GM23338 (cell line): Measurements from ENCODE around the gene GABRB3. TPM values are rescaled to one million over a fixed set of nuclear protein-coding genes. Genes with fewer than 3 reads are reported as not detected.

Source experiments
- ATAC-seq: fragments of 200-7000 bp; cut with Tn5 transposase; 3 replicates; pipeline ENCODE4 v1.9.1; 2020
- DNase-seq: peaks from one replicate; pipeline ENCODE4 v3.0.0-alpha.2; 2015; ENCODE audit warnings: low spot score
- H2AFZ ChIP-seq: fragments of 200-600 bp; sonication (generic); 2 replicates; pipeline ENCODE4 v1.8.0; 2016; ENCODE audit warnings: antibody characterized with exemption, mild to moderate bottlenecking, moderate library complexity
- H3F3A ChIP-seq: fragments of 200-600 bp; sonication (generic); replicated peaks from 2 replicates; pipeline ENCODE4 v1.8.0; 2017; ENCODE audit warnings: antibody characterized with exemption, mixed run types, low read depth
- H3K27ac ChIP-seq: fragments of 200-600 bp; sonication (generic); 2 replicates; pipeline ENCODE4 v1.6.1; 2016; ENCODE audit warnings: low read depth
- H3K27me3 ChIP-seq: fragments of 200-600 bp; sonication (generic); 2 replicates; pipeline ENCODE4 v1.8.0; 2016; ENCODE audit warnings: mild to moderate bottlenecking, mixed run types, moderate library complexity; ENCODE audit not compliant: insufficient read depth
- H3K36me3 ChIP-seq: fragments of 200-600 bp; sonication (generic); 2 replicates; pipeline ENCODE4 v1.8.0; 2016; ENCODE audit warnings: mild to moderate bottlenecking; ENCODE audit not compliant: insufficient read depth
- H3K4me1 ChIP-seq: fragments of 200-600 bp; sonication (generic); 2 replicates; pipeline ENCODE4 v1.8.0; 2016; ENCODE audit warnings: mild to moderate bottlenecking, moderate library complexity; ENCODE audit not compliant: insufficient read depth
- H3K4me2 ChIP-seq: fragments of 200-600 bp; sonication (generic); 2 replicates; pipeline ENCODE4 v1.7.1; 2017; ENCODE audit warnings: mixed run types
- H3K4me3 ChIP-seq: fragments of 200-600 bp; sonication (generic); 2 replicates; pipeline ENCODE4 v1.6.1; 2016; ENCODE audit warnings: mixed run types
- H3K79me2 ChIP-seq: fragments of 200-600 bp; sonication (generic); replicated peaks from 2 replicates; pipeline ENCODE4 v1.8.0; 2017; ENCODE audit warnings: mild to moderate bottlenecking; ENCODE audit not compliant: insufficient read depth
- H3K9me2 ChIP-seq: fragments of 200-600 bp; sonication (generic); 2 replicates; pipeline ENCODE4 v1.8.0; 2017; ENCODE audit not compliant: insufficient read depth
- H4K20me1 ChIP-seq: fragments of 200-600 bp; sonication (generic); replicated peaks from 2 replicates; pipeline ENCODE4 v1.8.0; 2017; ENCODE audit warnings: mild to moderate bottlenecking; ENCODE audit not compliant: insufficient read depth
- H3K27ac Mint-ChIP-seq: 2 replicates; pipeline ENCODE4 v1.8.0; 2020; ENCODE audit warnings: inconsistent platforms, mild to moderate bottlenecking, moderate library complexity, mixed read lengths
- H3K27me3 Mint-ChIP-seq: 3 replicates; pipeline ENCODE4 v1.8.0; 2022; ENCODE audit warnings: low read depth, mild to moderate bottlenecking, moderate library complexity, mixed read lengths, inconsistent platforms; ENCODE audit not compliant: insufficient read depth, poor library complexity
- H3K36me3 Mint-ChIP-seq: 3 replicates; pipeline ENCODE4 v1.8.0; 2021; ENCODE audit warnings: low read depth, mild to moderate bottlenecking, inconsistent platforms, moderate library complexity, mixed read lengths
- H3K4me1 Mint-ChIP-seq: 3 replicates; pipeline ENCODE4 v1.8.0; 2020; ENCODE audit warnings: mild to moderate bottlenecking, inconsistent platforms, mixed read lengths
- H3K4me3 Mint-ChIP-seq: 3 replicates; pipeline ENCODE4 v1.8.0; 2021; ENCODE audit warnings: moderate library complexity, mild to moderate bottlenecking, inconsistent platforms, mixed read lengths
- H3K9me3 Mint-ChIP-seq: 3 replicates; pipeline ENCODE4 v1.8.0; 2020; ENCODE audit warnings: moderate library complexity, mild to moderate bottlenecking, inconsistent platforms, mixed read lengths
- POLR2AphosphoS5 ChIP-seq: IDR thresholded peaks from 2 replicates; pipeline ENCODE4 v1.6.1; 2016; ENCODE audit warnings: antibody characterized with exemption, low read depth
- STAT1 ChIP-seq: IDR thresholded peaks from one replicate; pipeline ENCODE4 v1.6.1; 2016; ENCODE audit warnings: antibody characterized with exemption; ENCODE audit not compliant: unreplicated experiment
- ZNF331 ChIP-seq: fragments of 250-450 bp; sonication (Bioruptor Pico); IDR thresholded peaks from 2 replicates; pipeline ENCODE4 v1.5.0; 2020; ENCODE audit warnings: low read depth, mild to moderate bottlenecking, moderate library complexity
- polyA plus RNA-seq: library from polyadenylated mRNA; unstranded; fragments of >200 nt; fragmentation: Nextera tagmentation; extraction: Ambion mirVana; gene quantifications from 2 replicates; pipeline ENCODE4 v1.2.1, GENCODE V29; 2016
- total RNA-seq: library from RNA; depleted of rRNA; stranded (reverse); fragments of >200 nt; shearing (Covaris generic); gene quantifications from 2 replicates; pipeline ENCODE4 v1.2.3, GENCODE V29; 2014
- TF ChIP-seq, protein P1 (sequence below): IDR thresholded peaks from 2 replicates; pipeline ENCODE4 v1.6.1; 2016; ENCODE audit warnings: antibody characterized with exemption
- TF ChIP-seq, protein P2 (sequence below): fragments of 250-450 bp; sonication (Bioruptor Pico); IDR thresholded peaks from 2 replicates; pipeline ENCODE4 v1.5.0; 2020; ENCODE audit warnings: mild to moderate bottlenecking, moderate library complexity

The GABRB3 gene
- total and polyA plus RNA-seq, 2 experiments from 2014 or later, result 56.5 to 131 TPM

DNA sequence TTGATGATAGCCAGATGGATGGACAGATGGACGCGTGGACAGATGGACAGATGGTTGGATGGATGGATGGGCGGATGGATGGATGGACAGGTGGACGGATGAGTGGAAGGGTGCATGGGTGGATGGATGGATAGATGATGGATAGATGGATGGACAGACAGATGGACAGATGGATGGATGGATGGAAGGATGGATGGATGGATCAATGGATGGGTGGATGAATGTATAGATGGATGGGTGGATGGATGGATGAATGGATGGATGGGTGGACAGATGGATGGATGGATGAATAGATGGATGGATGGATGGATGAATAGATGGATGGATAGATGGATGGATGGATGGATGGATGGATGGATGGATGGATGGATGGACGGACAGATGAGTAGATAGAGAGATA lies 40.9 kb downstream of the GABRB3 start:
- Histone ChIP-seq H3K4me1 (peaks cover 30% of the 10 kb centered on the region), H4K20me1 (peaks cover 18% of the 10 kb centered on the region; the same call in 1 of the 2 replicates), H2AFZ (no peak overlapping the region), H3K4me3 (no peak overlapping the region), H3K27me3 (no peaks in the 10 kb centered on the region), H3F3A (no peaks in the 10 kb centered on the region), H3K36me3 (peaks cover 12% of the 10 kb centered on the region), H3K9me2 (0 out of 2 replicates have a peak, but pooled peaks cover 5% of the 10 kb centered on the region), H3K79me2 (peaks cover 99% of the 10 kb centered on the region), H3K27ac (no peak overlapping the region), H3K4me2 (no peak overlapping the region)
- Mint-ChIP-seq H3K36me3 (peaks cover 58% of the 10 kb centered on the region), H3K27me3 (no peaks in the 10 kb centered on the region), H3K4me3 (no peak overlapping the region), H3K9me3 (peaks cover 33% of the 10 kb centered on the region), H3K4me1 (peaks cover 52% of the 10 kb centered on the region), H3K27ac (no peak overlapping the region)
- DNase-seq (no peak), ATAC-seq (no peak)
- TF ChIP-seq, protein P1, sequence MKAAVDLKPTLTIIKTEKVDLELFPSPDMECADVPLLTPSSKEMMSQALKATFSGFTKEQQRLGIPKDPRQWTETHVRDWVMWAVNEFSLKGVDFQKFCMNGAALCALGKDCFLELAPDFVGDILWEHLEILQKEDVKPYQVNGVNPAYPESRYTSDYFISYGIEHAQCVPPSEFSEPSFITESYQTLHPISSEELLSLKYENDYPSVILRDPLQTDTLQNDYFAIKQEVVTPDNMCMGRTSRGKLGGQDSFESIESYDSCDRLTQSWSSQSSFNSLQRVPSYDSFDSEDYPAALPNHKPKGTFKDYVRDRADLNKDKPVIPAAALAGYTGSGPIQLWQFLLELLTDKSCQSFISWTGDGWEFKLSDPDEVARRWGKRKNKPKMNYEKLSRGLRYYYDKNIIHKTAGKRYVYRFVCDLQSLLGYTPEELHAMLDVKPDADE, result no peak
- TF ChIP-seq POLR2AphosphoS5, result no peak
- TF ChIP-seq STAT1, result no peak
- no peak for TF ChIP-seq ZNF331
- TF ChIP-seq, protein P2, sequence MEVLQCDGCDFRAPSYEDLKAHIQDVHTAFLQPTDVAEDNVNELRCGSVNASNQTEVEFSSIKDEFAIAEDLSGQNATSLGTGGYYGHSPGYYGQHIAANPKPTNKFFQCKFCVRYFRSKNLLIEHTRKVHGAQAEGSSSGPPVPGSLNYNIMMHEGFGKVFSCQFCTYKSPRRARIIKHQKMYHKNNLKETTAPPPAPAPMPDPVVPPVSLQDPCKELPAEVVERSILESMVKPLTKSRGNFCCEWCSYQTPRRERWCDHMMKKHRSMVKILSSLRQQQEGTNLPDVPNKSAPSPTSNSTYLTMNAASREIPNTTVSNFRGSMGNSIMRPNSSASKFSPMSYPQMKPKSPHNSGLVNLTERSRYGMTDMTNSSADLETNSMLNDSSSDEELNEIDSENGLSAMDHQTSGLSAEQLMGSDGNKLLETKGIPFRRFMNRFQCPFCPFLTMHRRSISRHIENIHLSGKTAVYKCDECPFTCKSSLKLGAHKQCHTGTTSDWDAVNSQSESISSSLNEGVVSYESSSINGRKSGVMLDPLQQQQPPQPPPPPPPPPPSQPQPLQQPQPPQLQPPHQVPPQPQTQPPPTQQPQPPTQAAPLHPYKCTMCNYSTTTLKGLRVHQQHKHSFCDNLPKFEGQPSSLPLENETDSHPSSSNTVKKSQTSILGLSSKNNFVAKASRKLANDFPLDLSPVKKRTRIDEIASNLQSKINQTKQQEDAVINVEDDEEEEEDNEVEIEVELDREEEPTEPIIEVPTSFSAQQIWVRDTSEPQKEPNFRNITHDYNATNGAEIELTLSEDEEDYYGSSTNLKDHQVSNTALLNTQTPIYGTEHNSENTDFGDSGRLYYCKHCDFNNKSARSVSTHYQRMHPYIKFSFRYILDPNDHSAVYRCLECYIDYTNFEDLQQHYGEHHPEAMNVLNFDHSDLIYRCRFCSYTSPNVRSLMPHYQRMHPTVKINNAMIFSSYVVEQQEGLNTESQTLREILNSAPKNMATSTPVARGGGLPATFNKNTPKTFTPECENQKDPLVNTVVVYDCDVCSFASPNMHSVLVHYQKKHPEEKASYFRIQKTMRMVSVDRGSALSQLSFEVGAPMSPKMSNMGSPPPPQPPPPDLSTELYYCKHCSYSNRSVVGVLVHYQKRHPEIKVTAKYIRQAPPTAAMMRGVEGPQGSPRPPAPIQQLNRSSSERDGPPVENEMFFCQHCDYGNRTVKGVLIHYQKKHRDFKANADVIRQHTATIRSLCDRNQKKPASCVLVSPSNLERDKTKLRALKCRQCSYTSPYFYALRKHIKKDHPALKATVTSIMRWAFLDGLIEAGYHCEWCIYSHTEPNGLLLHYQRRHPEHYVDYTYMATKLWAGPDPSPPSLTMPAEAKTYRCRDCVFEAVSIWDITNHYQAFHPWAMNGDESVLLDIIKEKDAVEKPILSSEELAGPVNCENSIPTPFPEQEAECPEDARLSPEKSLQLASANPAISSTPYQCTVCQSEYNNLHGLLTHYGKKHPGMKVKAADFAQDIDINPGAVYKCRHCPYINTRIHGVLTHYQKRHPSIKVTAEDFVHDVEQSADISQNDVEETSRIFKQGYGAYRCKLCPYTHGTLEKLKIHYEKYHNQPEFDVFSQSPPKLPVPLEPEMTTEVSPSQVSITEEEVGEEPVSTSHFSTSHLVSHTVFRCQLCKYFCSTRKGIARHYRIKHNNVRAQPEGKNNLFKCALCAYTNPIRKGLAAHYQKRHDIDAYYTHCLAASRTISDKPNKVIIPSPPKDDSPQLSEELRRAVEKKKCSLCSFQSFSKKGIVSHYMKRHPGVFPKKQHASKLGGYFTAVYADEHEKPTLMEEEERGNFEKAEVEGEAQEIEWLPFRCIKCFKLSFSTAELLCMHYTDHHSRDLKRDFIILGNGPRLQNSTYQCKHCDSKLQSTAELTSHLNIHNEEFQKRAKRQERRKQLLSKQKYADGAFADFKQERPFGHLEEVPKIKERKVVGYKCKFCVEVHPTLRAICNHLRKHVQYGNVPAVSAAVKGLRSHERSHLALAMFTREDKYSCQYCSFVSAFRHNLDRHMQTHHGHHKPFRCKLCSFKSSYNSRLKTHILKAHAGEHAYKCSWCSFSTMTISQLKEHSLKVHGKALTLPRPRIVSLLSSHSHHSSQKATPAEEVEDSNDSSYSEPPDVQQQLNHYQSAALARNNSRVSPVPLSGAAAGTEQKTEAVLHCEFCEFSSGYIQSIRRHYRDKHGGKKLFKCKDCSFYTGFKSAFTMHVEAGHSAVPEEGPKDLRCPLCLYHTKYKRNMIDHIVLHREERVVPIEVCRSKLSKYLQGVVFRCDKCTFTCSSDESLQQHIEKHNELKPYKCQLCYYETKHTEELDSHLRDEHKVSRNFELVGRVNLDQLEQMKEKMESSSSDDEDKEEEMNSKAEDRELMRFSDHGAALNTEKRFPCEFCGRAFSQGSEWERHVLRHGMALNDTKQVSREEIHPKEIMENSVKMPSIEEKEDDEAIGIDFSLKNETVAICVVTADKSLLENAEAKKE (CRISPR knock-in tag), result no peak

DNA sequence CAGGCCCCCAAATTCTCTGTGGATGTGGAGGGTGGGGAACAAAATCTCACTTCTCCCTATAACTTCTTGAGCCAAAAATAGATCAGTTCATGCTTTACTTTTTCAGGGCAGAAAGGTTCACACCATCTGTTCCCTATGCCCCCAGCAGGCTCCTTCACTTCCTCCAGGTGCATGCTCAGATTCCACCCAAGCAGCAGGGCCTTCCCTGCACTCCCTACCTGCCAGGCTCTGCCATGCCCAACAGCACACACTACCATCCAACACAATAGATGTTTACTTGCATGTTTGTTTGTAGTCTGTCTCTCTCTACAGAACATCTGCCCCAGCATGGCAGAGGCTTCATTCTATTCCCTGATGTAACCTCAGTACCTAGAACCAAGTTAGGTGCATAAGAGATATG lies 43.3 kb downstream of the GABRB3 start:
- H3K27me3 Mint-ChIP-seq, result no peaks in the 10 kb centered on the region
- peaks cover 31% of the 10 kb centered on the region for H3K4me1 ChIP-seq
- peaks cover 100% of the 10 kb centered on the region for H3K79me2 ChIP-seq
- H2AFZ ChIP-seq, result no peak overlapping the region
- H3K27ac ChIP-seq, result no peak overlapping the region
- peaks cover 25% of the 10 kb centered on the region for H3K9me3 Mint-ChIP-seq
- H3K4me1 Mint-ChIP-seq, result peaks cover 55% of the 10 kb centered on the region
- ATAC-seq (peak; percentile 56; the same call in 2 of the 3 replicates), DNase-seq (no peak)
- peaks cover 18% of the 10 kb centered on the region for H4K20me1 ChIP-seq
- no peaks in the 10 kb centered on the region; the same call in 1 of the 2 replicates for H3F3A ChIP-seq
- H3K36me3 ChIP-seq, result peaks cover 12% of the 10 kb centered on the region
- no peak overlapping the region for H3K4me3 Mint-ChIP-seq
- peak overlapping the region; percentile 58; the same call in 1 of the 2 replicates for H3K4me2 ChIP-seq
- H3K4me3 ChIP-seq, result no peak overlapping the region
- H3K27ac Mint-ChIP-seq, result peak overlapping the region; percentile 49; the same call in 1 of the 2 replicates
- H3K36me3 Mint-ChIP-seq, result peaks cover 39% of the 10 kb centered on the region
- 0 out of 2 replicates have a peak, but pooled peaks cover 5% of the 10 kb centered on the region for H3K9me2 ChIP-seq
- no peaks in the 10 kb centered on the region for H3K27me3 ChIP-seq
- TF ChIP-seq, protein P1, result no peak
